ENCODE measurements around the gene SYTL3. TPM values are rescaled to one million over a fixed set of nuclear protein-coding genes. Genes with fewer than 3 reads are reported as not detected.
A peak's percentile ranks its signal among the peaks of the same experiment; 100 is the strongest.
"Not testable (repeated sequence)": the region's sequence is repeated elsewhere in the genome, so short reads cannot be mapped to it uniquely, and the experiment has no call there.

Gene SYTL3
- polyA plus RNA-seq, 3 donors = 3.2 to 5.3 (median 4.5) TPM

DNA sequence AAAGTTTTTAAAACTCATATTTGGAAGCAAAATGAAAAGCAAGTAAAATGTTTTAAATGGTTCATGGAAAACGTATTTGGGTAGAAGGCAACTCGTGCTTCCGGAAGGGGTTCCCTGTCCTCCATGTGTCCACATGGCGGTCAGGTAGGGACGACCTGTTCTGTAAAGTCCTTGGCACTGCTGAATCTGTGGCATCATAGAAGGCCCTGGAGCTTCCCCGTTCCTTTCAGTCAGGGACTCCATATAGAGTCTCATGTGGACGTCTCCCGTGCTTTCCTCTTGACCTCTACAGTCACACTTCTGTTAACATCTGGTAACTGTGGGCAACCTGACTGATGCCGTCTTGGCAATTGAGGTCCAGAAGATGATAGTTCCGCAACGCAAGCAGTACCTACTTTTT, 16.7 kb upstream of the SYTL3 start:
- no peak for DNase-seq (ENCODE audit: extremely low read depth in 1 of 11, low read depth in 9 of 11, low spot score in 4 of 11)

- no peak for DNase-seq (ENCODE audit: extremely low read depth in 1 of 11, low read depth in 9 of 11, low spot score in 4 of 11)
Observed at GRCh38 chr6:158634695-158635426, 15.0 kb upstream of the SYTL3 start.

DNA sequence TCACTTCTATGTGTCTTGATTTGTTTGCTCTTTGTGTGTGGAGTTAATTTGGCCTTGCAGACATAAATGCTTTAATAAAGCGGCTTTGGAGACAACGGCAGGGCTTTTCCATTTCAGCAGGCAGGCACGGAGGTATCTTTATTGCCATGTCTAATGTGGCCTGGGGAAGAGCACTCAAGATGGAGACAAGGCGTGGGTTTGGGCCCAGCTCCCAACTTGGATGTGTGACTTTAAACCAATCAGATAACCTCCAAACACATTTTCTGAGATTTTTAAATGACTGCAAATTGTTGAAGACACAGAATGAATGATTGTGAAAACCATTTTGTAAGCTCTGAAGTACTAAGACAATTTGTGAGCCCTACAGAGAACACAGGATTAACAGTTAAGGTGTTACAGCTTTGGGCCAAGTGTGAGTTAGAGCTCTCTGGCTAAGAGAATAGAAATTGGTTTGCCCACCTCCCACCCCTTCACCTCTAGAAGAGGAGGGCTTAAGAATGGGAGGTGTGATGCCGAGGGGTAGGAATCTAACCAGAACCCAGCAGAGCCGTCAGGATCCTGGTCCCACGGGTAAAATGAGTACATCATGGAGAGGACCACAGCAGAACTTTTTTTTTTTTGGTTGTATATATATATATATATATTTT, 14.3 kb upstream of the SYTL3 start:
- DNase-seq (ENCODE audit: extremely low read depth in 1 of 11, low read depth in 9 of 11, low spot score in 4 of 11) = no peak

- DNase-seq (ENCODE audit: extremely low read depth in 1 of 11, low read depth in 9 of 11, low spot score in 4 of 11) = no peak
Observed at GRCh38 chr6:158636778-158637177, 13.1 kb upstream of the SYTL3 start.

DNA sequence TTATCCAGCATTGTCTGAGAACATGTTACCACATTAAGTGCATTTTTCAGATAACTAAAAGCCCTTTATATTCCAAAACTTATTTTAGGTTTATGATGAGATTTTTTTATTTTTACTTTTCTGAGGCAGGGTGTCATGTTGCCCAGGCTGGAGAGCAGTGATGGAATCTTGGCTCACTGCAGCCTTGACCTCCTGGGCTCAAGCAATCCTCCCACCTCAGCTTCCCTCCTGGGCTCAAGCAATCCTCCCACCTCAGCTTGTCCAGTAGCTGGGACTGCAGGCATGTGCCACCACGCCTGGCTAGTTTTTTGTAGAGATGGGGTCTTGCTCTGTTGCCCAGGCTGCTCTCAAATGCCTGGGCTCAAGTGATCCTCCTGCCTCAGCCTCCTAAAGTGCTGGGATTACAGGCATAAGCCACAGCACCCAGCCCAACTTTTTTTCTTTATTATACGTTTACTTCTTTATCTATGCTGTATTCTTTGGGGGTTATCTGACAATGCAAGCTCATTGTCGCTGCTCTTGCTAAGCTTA, 11.5 kb upstream of the SYTL3 start:
- no peak for DNase-seq (ENCODE audit: extremely low read depth in 1 of 11, low read depth in 9 of 11, low spot score in 4 of 11)

- DNase-seq (ENCODE audit: extremely low read depth in 1 of 11, low read depth in 9 of 11, low spot score in 4 of 11) = no peak
Observed at GRCh38 chr6:158639056-158639455, 10.8 kb upstream of the SYTL3 start.

- no peak for DNase-seq (ENCODE audit: extremely low read depth in 1 of 11, low read depth in 9 of 11, low spot score in 4 of 11)
Observed at GRCh38 chr6:158640519-158640918, 9.3 kb upstream of the SYTL3 start.

- no peak for DNase-seq (ENCODE audit: extremely low read depth in 1 of 11, low read depth in 9 of 11, low spot score in 4 of 11)
Observed at GRCh38 chr6:158642097-158642601, 7.7 kb upstream of the SYTL3 start.

- DNase-seq (ENCODE audit: extremely low read depth in 1 of 11, low read depth in 9 of 11, low spot score in 4 of 11) = no peak
Observed at GRCh38 chr6:158643836-158644230, 6.0 kb upstream of the SYTL3 start.

- peak; percentile 81 to 93 (median 88) for DNase-seq (ENCODE audit: extremely low read depth in 1 of 11, low read depth in 9 of 11, low spot score in 4 of 11)
Observed at GRCh38 chr6:158644231-158645063, 5.4 kb upstream of the SYTL3 start, which contains the start of gene DYNLT1. DYNLT1 (minus strand) TSS chr6:158644743; CDS start chr6:158644708, 35 bp downstream.

- no peak for DNase-seq (ENCODE audit: extremely low read depth in 1 of 11, low read depth in 9 of 11, low spot score in 4 of 11)
Observed at GRCh38 chr6:158645064-158646022, 4.5 kb upstream of the SYTL3 start.

- no peak for DNase-seq (ENCODE audit: extremely low read depth in 1 of 11, low read depth in 9 of 11, low spot score in 4 of 11)
Observed at GRCh38 chr6:158646023-158646910, 3.6 kb upstream of the SYTL3 start.

GRCh38 chr6:158647501-158647900, 2.4 kb upstream of the SYTL3 start:
- DNase-seq (ENCODE audit: extremely low read depth in 1 of 11, low read depth in 9 of 11, low spot score in 4 of 11) = no peak

GRCh38 chr6:158648682-158649131, 1.1 kb upstream of the SYTL3 start:
- no peak for DNase-seq (ENCODE audit: extremely low read depth in 1 of 11, low read depth in 9 of 11, low spot score in 4 of 11)

GRCh38 chr6:158651981-158652737, 2.3 kb downstream of the SYTL3 start:
- not testable (repeated sequence) for DNase-seq (ENCODE audit: extremely low read depth in 1 of 11, low read depth in 9 of 11, low spot score in 4 of 11)

- no peak for DNase-seq (ENCODE audit: extremely low read depth in 1 of 11, low read depth in 9 of 11, low spot score in 4 of 11)
Observed at GRCh38 chr6:158653577-158654354, 3.9 kb downstream of the SYTL3 start.
